Activated CD4-positive, alpha-beta memory T cell treated with anti-CD3 and anti-CD28 coated beads for 36 hours (primary cell): ENCODE measurements around the gene KRT84. TPM values are rescaled to one million over a fixed set of nuclear protein-coding genes. Genes with fewer than 3 reads are reported as not detected.
"Not testable (repeated sequence)": the region's sequence is repeated elsewhere in the genome, so short reads cannot be mapped to it uniquely, and the experiment has no call there.

Experiments used
- CTCF ChIA-PET: fragments of 350-600 bp; sonication (Branson Sonifier 250); formaldehyde crosslinking; loops from one replicate; lab custom pipeline; 2021; ENCODE audit warnings: antibody characterized with exemption, inconsistent platforms; lab: Charles Lee
- POLR2A ChIA-PET: fragments of 350-600 bp; sonication (Branson Sonifier 250); formaldehyde crosslinking; loops from one replicate; lab custom pipeline; 2021; ENCODE audit warnings: antibody characterized with exemption; lab: Charles Lee
- DNase-seq: peaks from one replicate; pipeline ENCODE4 v3.0.0-alpha.2; 2020
- H3K27ac Mint-ChIP-seq: one replicate; pipeline ENCODE4 v1.8.0; 2021; ENCODE audit warnings: mixed read lengths
- H3K27me3 Mint-ChIP-seq: one replicate; pipeline ENCODE4 v1.8.0; 2021; ENCODE audit warnings: mixed read lengths
- H3K36me3 Mint-ChIP-seq: one replicate; pipeline ENCODE4 v1.8.0; 2021; ENCODE audit warnings: mixed read lengths
- H3K4me1 Mint-ChIP-seq: one replicate; pipeline ENCODE4 v1.8.0; 2021; ENCODE audit warnings: low read depth, mixed read lengths
- H3K4me3 Mint-ChIP-seq: one replicate; pipeline ENCODE4 v1.8.0; 2021; ENCODE audit warnings: mild to moderate bottlenecking, mixed read lengths
- H3K9me3 Mint-ChIP-seq: one replicate; pipeline ENCODE4 v1.8.0; 2021; ENCODE audit warnings: mixed read lengths
- intact Hi-C: fragments of 100-400 bp; cut with micrococcal nuclease; formaldehyde crosslinking; loops from one replicate; pipeline ENCODE4 v1.15.1; 2023
- total RNA-seq, 2 experiments: library from RNA; stranded (reverse); gene quantifications; one replicate each; pipeline ENCODE4 v1.2.3, GENCODE V29; 2021

KRT84 gene
- total RNA-seq, 2 experiments from 2014 or later = not detected

GRCh38 chr12:52419656-52420055 lies 34.2 kb upstream of the KRT84 start:
- Mint-ChIP-seq H3K27me3 (peaks cover 7% of the 10 kb centered on the region), H3K36me3 (no peaks in the 10 kb centered on the region), H3K27ac (no peak overlapping the region), H3K4me3 (no peak overlapping the region), H3K9me3 (no peaks in the 10 kb centered on the region), H3K4me1 (no peaks in the 10 kb centered on the region)
- ChIA-PET CTCF (interaction anchor here (0.9 kb wide), 1 partner anchor 459 kb away, joined by 3 read pairs; no protein-coding TSS in a partner anchor), POLR2A (no interaction called here)
- no peak for DNase-seq
- intact Hi-C loops = no loop called here

GRCh38 chr12:52418576-52419110 lies 33.2 kb upstream of the KRT84 start:
- intact Hi-C loops = no loop called here
- CTCF ChIA-PET = interaction anchor here (0.9 kb wide), 1 partner anchor 461 kb away, joined by 3 read pairs; no protein-coding TSS in a partner anchor

GRCh38 chr12:52417740-52418139 lies 32.3 kb upstream of the KRT84 start:
- Mint-ChIP-seq H3K9me3 (no peaks in the 10 kb centered on the region), H3K4me1 (no peaks in the 10 kb centered on the region), H3K27ac (no peak overlapping the region), H3K36me3 (no peaks in the 10 kb centered on the region), H3K4me3 (no peak overlapping the region), H3K27me3 (peaks cover 10% of the 10 kb centered on the region)
- ChIA-PET POLR2A (no interaction called here), CTCF (no interaction called here)
- intact Hi-C loops = no loop called here
- DNase-seq = no peak

More at GRCh38 chr12:52418576-52419110, 33.2 kb upstream of the KRT84 start:
- H3K27me3 Mint-ChIP-seq = peaks cover 9% of the 10 kb centered on the region
- H3K9me3 Mint-ChIP-seq = no peaks in the 10 kb centered on the region
- H3K4me1 Mint-ChIP-seq = no peaks in the 10 kb centered on the region
- POLR2A ChIA-PET = no interaction called here
- DNase-seq = no peak
- no peaks in the 10 kb centered on the region for H3K36me3 Mint-ChIP-seq
- no peak overlapping the region for H3K4me3 Mint-ChIP-seq
- no peak overlapping the region for H3K27ac Mint-ChIP-seq

GRCh38 chr12:52416795-52417194 lies 31.3 kb upstream of the KRT84 start:
- H3K9me3 Mint-ChIP-seq = no peaks in the 10 kb centered on the region
- POLR2A ChIA-PET = no interaction called here
- CTCF ChIA-PET = no interaction called here
- H3K36me3 Mint-ChIP-seq = no peaks in the 10 kb centered on the region
- peaks cover 8% of the 10 kb centered on the region for H3K27me3 Mint-ChIP-seq
- H3K4me1 Mint-ChIP-seq = no peaks in the 10 kb centered on the region
- no peak overlapping the region for H3K4me3 Mint-ChIP-seq
- no peak for DNase-seq
- H3K27ac Mint-ChIP-seq = no peak overlapping the region
- intact Hi-C loops = no loop called here

GRCh38 chr12:52415870-52416750 lies 30.7 kb upstream of the KRT84 start:
- intact Hi-C loops = no loop called here
- Mint-ChIP-seq H3K36me3 (no peaks in the 10 kb centered on the region), H3K4me1 (no peaks in the 10 kb centered on the region), H3K27me3 (peaks cover 4% of the 10 kb centered on the region), H3K4me3 (no peak overlapping the region), H3K27ac (no peak overlapping the region), H3K9me3 (no peaks in the 10 kb centered on the region)
- ChIA-PET POLR2A (no interaction called here), CTCF (no interaction called here)
- no peak for DNase-seq

- intact Hi-C loops = no loop called here
- Mint-ChIP-seq H3K27me3 (peaks cover 4% of the 10 kb centered on the region), H3K4me1 (no peaks in the 10 kb centered on the region), H3K9me3 (no peaks in the 10 kb centered on the region), H3K27ac (no peak overlapping the region), H3K36me3 (no peaks in the 10 kb centered on the region), H3K4me3 (no peak overlapping the region)
- no peak for DNase-seq
- ChIA-PET CTCF (no interaction called here), POLR2A (no interaction called here)
These were observed 29.5 kb upstream of the KRT84 start for GRCh38 chr12:52414936-52415335.

GRCh38 chr12:52413782-52414345 lies 28.4 kb upstream of the KRT84 start:
- H3K9me3 Mint-ChIP-seq = no peaks in the 10 kb centered on the region
- POLR2A ChIA-PET = no interaction called here

GRCh38 chr12:52413202-52413601 lies 27.8 kb upstream of the KRT84 start:
- POLR2A ChIA-PET = no interaction called here
- Mint-ChIP-seq H3K27me3 (peaks cover 8% of the 10 kb centered on the region), H3K4me3 (no peak overlapping the region), H3K9me3 (no peaks in the 10 kb centered on the region), H3K4me1 (no peaks in the 10 kb centered on the region), H3K27ac (no peak overlapping the region), H3K36me3 (no peaks in the 10 kb centered on the region)
- CTCF ChIA-PET = interaction anchor here (1.3 kb wide), 1 partner anchor 467 kb away, joined by 4 read pairs; no protein-coding TSS in a partner anchor
- intact Hi-C loops = no loop called here
- DNase-seq = no peak

More at GRCh38 chr12:52413782-52414345, 28.4 kb upstream of the KRT84 start:
- Mint-ChIP-seq H3K4me3 (no peak overlapping the region), H3K27me3 (peaks cover 4% of the 10 kb centered on the region), H3K27ac (no peak overlapping the region), H3K36me3 (no peaks in the 10 kb centered on the region), H3K4me1 (no peaks in the 10 kb centered on the region)
- CTCF ChIA-PET = interaction anchor here (1.3 kb wide), 1 partner anchor 466 kb away, joined by 4 read pairs; no protein-coding TSS in a partner anchor
- no peak for DNase-seq
- intact Hi-C loops = no loop called here

GRCh38 chr12:52411815-52412214 lies 26.4 kb upstream of the KRT84 start:
- ChIA-PET POLR2A (interaction anchor here (0.6 kb wide), 1 partner anchor 37 kb away, joined by 3 read pairs; no protein-coding TSS in a partner anchor), CTCF (no interaction called here)
- no peak for DNase-seq
- no peak overlapping the region for H3K27ac Mint-ChIP-seq
- no peak overlapping the region for H3K4me3 Mint-ChIP-seq
- H3K4me1 Mint-ChIP-seq = no peaks in the 10 kb centered on the region
- peaks cover 8% of the 10 kb centered on the region for H3K27me3 Mint-ChIP-seq
- intact Hi-C loops = no loop called here
- H3K36me3 Mint-ChIP-seq = no peaks in the 10 kb centered on the region
- no peaks in the 10 kb centered on the region for H3K9me3 Mint-ChIP-seq

GRCh38 chr12:52410589-52411248 lies 25.3 kb upstream of the KRT84 start:
- H3K27me3 Mint-ChIP-seq, POLR2A ChIA-PET, H3K4me3 Mint-ChIP-seq: not testable (repeated sequence)

GRCh38 chr12:52407918-52408317 lies 22.5 kb upstream of the KRT84 start:
- Mint-ChIP-seq H3K4me3 (no peak overlapping the region), H3K27me3 (peaks cover 4% of the 10 kb centered on the region), H3K27ac (no peak overlapping the region), H3K36me3 (no peaks in the 10 kb centered on the region), H3K4me1 (no peaks in the 10 kb centered on the region), H3K9me3 (no peaks in the 10 kb centered on the region)
- ChIA-PET POLR2A (no interaction called here), CTCF (no interaction called here)
- intact Hi-C loops = no loop called here
- no peak for DNase-seq

More at GRCh38 chr12:52410589-52411248, 25.3 kb upstream of the KRT84 start:
- H3K36me3 Mint-ChIP-seq, H3K4me1 Mint-ChIP-seq, DNase-seq, CTCF ChIA-PET, H3K9me3 Mint-ChIP-seq, intact Hi-C loops, H3K27ac Mint-ChIP-seq: not testable (repeated sequence)

GRCh38 chr12:52405922-52406385 lies 20.5 kb upstream of the KRT84 start, which contains the start of gene KRT82:
TSS of gene KRT82 (minus strand) at chr12:52406335. CDS start at chr12:52406277, 58 bp downstream.
- no peaks in the 10 kb centered on the region for H3K9me3 Mint-ChIP-seq
- no peaks in the 10 kb centered on the region for H3K36me3 Mint-ChIP-seq
- intact Hi-C loops = no loop called here
- ChIA-PET CTCF (no interaction called here), POLR2A (no interaction called here)
- H3K4me3 Mint-ChIP-seq = no peak within 1 kb of the TSS
- DNase-seq = no peak
- no peaks in the 10 kb centered on the region for H3K4me1 Mint-ChIP-seq
- peaks cover 4% of the 10 kb centered on the region for H3K27me3 Mint-ChIP-seq
- H3K27ac Mint-ChIP-seq = no peak within 1 kb of the TSS
